NCI-H2029 (cell line): ENCODE data around the gene NOL12.
"Not testable (repeated sequence)": the region's sequence is repeated elsewhere in the genome, so short reads cannot be mapped to it uniquely, and the experiment has no call there.

ENCODE experiments used
- DNase-seq: peaks from one replicate; lab custom pipeline; 2025; lab: John Stamatoyannopoulos, UW

NOL12 gene

DNA sequence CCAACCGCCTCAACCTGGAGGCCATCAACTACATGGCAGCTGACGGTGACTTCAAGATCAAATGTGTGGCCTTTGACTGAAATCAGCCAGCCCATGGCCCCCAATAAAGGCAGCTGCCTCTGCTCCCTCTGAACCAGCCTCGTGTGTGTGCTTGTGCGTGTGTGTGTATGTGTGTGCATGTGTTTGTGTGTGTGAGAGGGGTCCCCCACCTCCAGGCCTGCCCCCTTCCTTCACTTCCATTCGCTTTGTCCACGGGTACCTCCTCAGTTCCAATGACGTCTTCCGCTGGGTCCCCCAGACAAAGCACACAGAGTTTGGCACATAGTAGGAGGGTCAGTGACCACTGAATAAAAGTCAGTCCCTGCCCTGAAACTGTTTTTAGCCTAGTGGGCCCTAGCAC is 6.5 kb upstream of the NOL12 start:
- DNase-seq = no peak

DNA sequence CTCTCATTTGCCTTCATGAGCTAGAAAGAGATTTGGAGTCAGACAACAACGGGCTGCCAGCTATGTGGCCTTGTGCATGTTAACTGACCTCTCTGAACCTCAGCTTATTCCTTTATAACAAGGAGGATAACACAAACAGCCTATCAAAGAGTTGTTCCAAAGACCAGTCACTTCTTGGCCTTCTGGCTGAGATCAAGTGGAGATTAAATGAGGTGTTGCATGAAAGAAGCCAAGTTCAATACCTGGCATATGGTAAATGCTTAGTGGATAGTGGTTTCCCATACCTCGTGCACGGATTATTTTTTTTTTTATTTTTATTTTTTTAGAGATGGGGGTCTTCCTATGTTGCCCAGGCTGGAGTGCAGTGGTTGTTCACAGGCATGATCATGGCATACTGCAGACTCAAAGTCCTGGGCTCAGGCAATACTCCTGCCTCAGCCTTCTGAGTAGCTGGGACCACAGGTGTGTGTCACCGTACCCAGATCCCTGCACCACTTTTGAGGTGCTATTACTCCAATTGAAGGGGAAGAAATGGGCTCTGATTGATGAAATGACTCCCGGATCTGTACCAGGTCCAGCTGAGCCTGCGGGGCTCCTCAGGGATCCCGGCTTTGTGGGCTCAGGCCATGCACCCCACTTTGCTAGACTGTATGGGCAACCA is 5.8 kb upstream of the NOL12 start:
- DNase-seq = no peak

DNA sequence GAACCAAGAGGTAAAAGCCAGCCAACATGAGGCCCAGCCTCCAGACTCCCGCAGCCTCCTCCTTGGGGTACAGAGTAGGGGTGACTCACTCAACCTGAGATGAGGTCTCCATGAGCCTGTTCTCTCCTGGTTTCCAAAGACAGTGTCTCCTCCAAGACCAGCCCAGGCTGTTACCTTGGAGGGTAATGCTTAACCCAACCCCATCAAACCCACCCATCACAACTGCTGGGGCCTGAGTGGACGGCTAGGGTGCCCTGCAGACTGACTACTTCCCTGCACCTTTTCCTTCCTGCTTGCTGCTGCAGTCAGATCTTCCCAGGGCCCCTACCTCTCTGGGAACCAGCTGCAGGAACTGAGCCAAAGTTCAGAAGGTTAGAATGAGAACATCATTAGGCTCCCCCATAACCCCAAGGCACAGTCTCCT is 5.1 kb upstream of the NOL12 start:
- DNase-seq = no peak

DNA sequence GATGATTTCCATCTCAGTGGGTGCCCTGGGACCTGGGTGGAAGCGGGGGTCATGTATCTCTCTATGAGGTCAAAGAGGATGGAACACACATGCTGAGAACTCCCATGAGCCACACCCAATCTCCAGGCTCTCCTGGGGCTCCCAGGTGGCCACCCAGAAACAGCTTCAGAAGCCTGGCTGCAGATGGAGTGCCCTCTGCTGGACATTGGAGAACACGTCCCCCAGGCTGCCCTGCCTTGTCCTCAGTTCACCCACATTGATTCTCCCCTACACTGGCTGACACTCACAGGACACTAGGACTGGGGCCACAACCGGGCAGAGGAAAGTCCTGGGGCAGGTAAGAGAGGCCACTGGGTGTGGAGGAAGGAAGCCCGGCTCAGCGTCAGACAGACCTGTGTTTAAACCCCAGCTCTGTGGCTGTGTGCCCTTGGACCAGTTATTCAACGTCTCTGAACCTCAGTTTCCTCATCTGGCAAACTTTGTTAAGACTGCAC is 4.5 kb upstream of the NOL12 start:
- DNase-seq = peak; percentile 38

DNA sequence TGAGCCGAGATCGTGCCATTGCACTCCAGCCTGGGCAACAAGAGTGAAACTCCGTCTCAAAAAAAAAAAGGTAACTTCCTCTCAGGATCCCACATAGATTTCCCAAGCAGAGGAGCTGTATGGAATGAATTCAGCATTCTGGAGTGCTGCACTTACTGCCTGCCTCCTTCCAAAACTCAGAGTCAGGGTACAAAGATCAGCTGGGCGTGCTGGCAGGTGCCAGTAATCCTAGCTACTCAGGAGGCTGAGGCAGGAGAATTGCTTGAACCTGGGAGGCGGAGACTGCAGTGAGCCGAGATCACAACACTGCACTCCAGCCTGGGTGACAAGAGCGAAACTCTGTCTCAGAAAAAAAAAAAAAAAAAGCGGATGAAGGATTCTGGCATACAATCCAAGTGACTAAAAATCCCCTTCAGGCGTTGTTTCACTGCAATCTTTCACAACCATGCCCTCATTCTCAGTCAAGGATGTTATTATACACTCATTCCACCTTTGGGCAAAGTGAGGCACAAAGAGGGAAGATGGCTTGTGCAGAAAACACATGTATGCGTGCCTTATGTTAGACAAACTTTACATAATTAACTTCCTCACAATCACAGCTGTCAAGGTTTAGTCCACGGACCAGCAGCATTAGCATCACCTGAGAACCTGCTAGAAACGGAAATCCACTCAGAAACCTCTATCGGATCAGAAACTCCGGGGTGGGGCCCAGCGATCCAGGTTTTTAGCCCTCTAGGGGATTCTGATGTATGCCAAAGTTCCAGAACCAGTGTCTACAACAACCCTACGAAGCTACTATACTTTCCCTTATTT is 1.1 kb upstream of the NOL12 start:
- DNase-seq = no peak

DNA sequence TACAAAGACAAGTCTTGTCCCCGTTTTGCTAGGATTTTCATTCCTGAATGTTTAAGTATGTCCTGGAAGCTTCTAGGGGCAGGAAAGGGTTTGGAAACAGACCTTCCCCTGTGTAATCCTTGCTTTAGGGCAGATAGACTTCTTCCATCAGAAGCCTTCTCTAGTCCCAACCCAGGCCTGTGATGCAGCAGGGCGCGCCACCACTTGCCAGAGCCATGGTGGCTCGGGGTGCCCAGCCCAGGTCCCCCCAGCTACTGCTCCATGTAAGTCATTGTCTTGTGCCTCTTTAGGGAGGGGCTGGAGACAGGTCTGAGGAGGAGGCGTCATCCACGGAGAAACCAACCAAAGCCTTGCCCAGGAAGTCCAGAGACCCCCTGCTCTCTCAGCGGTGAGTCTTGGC is 4.3 kb downstream of the NOL12 start:
- DNase-seq = no peak

DNA sequence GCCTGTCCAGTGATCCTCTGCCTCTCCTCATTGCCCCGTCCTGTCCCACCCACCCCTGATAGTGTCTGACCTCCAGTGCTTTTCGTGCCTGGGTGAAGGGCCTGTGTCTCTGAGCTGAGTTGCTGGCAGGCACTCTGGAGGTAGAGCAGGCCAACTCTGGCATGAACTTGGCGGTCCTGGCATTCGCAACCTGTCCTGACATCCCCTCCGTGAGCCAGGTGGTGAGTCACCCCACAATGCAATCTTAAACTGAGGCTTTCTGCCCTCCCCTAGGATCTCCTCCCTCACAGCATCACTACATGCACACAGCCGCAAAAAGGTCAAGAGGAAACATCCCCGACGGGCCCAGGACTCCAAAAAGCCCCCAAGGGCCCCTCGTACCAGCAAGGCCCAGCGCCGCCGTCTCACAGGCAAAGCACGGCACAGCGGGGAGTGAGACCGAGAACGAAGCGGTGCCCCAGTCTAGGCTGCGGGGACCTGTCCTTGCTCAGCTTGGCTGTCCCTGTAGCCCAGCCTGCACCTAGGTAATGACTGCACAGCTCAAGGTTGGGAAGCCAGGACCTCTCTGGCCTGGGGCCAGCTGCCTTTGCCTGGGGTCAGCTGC is 4.9 kb downstream of the NOL12 start:
- no peak for DNase-seq

DNA sequence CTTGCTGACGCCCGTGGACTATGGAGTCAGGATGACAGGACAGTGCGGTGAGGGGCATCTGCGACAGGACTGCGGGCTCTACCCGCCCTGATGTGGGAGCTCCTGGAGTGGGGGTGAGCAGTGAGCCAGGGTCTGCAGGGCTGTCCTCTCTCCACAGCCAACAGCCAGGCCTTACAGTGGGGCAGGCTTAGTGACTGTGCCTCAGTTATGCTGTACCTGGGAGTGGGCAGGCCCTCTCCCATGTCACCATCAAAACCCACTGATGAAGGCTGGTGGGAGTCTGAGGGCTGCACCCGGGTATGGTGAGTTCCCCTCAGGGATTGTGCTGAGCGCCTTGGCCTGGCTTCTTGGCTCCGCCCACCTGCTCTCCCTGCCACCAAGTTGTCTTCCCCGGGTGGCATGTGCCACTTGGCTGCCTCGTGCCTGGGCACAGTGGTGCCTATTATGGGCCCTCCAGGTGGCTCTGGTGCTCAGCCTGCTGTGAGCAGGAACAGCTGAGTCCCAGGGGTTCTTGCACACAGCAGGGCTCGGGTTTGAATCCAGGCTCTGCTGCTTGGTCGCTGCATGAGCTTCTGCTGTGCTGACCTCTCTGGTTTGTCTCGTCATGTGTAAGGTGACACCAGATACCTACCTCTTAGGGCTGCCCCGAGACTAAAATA is 6.6 kb downstream of the NOL12 start:
- no peak for DNase-seq

DNA sequence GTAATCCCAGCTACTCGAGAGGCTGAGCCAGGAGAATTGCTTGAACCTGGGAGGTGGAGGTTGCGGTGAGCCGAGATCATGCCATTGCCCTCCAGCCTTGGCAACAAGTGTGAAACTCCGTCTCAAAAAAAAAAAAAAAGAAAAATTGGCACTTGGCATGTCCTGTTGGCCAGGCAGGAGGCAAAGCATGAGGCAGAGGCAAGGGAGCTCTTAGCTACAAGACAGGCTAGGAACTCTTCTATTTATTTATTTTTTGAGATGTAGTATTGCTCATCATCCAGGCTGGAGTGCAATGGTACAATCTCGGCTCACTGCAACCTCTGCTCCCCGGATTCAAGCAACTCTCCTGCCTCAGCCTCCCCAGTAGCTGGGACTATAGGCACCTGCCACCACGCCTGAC is 8.0 kb downstream of the NOL12 start:
- not testable (repeated sequence) for DNase-seq

DNA sequence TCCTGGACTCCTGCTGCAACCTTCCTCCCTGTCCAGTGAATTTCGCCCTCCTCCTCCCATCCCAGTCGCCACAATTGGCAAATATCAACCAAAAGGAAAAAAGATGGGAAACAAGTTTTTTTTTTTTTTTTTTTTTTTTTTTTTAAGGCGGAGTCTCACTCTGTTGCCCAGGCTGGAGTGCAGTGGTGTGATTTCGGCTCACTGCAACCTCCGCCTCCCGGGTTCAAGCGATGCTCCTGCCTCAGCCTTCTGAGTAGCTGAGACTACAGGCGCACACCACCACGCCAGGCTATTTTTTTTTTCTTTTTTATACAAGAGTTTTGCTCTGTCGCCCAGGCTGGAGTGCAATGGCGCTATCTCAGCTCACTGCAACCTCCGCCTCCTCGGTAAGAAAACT is 10.1 kb downstream of the NOL12 start:
- not testable (repeated sequence) for DNase-seq

DNA sequence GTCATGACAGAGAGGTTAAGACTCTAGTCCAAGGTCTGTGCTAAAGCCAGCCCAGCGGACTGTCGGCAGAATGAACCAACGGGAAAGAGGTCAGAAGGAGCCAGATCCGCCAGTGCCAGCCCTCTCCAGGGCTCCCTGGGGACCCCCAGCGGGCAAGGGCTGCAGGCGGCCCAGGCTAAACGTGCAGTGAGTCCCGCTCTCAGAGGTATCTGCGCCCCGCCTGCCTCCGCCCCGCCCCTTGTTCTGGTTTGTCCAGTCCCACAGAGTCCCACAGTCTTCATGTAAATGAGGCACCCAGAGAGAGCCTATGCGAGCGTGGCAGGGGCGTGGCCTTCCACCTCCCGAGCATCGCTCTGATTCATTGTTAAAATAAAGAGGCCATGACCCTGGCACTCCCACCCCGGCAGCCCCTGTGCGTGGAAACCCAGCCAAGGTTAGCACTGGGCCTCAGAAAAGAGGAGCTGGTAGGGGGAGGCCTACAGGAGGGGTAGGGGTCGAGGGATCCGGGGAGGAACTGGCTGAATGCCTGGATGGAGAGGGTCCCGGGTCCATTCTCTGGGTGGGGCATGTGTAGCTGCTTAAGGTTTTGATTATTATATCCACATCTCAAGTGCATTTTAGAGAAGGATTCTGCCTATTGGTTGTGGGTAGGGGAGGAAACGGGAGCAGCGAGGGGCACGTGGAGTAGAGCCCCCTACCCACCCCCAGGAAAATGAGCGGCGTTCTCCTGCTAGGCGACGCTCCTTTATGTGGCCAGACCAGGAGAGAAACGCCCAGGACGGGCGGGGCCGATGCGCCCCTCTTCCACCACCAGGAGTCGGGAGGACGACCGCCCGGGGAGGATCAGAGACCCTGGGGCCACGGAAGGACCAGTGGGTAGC is 10.8 kb downstream of the NOL12 start, which contains the start of gene TRIOBP:
TSS of gene TRIOBP (plus strand) at position 392 of the 881 bp plus-strand sequence. CDS start 4,318 bp downstream, outside the sequence.
- peak; percentile 94 for DNase-seq

DNA sequence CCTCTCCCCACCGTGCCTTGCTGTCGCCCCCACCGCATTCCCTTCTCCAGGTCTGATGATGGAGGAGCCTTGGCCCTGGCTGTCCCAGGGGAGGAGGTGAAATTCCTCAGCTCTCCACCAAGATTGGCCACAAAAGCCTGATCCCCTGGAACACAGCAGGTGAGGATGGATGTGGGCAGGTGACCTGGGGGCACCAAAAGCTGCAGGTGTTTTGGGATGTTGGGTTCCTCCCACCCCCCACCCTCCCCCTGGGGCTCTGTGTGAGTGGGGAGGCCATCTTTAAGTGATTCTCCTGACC is 11.3 kb downstream of the NOL12 start:
- no peak for DNase-seq

DNA sequence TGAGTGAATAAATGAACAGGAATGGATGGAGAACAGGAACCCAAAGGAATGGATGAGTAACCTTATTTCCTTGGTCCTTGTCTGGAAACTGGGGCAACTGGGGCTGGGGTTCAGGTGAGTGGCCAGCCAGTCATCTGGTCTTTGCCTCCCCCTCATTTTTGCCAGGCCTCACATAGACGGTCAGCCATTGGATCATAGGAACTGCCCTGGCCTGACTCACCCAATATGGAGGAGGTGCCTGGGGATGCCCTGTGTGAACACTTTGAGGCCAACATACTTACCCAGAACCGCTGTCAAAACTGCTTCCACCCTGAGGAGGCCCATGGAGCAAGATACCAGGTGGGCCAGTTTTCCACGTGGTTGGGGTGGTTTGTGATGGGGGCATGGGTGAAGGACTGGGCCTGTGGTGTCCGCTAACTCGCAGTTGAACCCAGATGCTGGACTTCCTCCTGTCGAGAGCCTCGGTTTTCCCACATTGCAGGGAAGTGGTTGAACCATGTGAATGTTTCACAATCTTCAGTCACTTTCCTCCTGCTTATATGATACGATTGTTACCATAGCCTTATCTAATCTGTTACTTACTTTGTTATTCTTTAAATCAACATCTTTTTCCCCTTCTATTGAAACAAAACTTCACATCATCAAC is 15.1 kb downstream of the NOL12 start:
- no peak for DNase-seq

DNA sequence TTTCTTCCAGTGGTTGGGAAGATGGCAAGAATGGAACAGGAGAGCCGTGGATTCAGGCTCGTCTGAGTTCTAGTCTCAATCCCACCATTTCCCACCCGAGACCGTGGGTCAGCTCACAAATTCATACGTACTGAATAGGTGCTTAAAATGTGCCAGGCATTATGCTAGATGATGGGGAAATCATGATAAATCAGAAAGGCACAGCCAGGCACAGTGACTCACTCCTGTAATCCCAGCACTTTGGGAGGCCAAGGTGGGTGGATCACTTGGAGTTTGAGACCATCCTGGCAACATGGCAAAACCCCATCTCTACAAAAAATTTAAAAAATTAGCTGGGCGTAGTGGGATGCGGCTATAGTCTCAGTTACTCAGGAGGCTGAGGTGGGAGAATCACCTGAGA is 17.8 kb downstream of the NOL12 start:
- DNase-seq = no peak

DNA sequence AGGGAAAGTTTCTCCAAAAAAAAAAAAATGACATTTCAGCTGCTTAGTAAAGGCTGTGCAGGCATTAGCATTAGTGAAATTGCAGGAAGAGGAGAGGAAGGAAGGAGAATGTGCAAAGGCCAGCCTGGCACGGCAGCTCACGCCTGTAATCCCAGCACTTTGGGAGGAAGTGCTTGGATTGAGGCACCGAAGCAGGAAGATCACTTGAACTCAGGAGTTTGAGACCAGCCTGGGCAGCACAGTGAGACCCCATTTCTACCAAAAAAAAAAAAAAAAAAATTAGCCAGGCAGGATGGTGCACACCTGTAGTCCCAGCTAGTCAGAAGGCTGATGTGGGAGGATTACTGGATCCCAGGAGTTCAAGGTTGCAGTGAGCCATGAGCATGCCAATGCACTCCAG is 18.5 kb downstream of the NOL12 start:
- no peak for DNase-seq

DNA sequence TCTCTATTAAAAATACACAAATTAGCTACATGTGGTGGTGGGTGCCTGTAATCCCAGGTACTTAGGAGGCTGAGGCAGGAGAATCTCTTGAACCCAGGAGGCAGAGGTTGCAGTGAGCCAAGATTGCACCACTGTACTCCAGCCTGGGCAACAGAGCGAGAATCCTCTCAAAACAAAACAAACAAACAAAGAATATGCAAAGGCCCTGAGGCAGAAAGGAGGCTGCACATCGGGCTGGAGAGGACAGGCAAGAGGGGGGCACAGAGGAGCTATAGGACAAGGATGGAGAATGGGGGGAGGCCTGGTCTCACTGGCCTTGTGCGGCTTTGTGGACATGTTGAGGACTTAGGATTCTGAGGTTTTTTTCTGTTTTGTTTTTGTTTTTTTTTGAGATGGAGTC is 19.1 kb downstream of the NOL12 start:
- no peak for DNase-seq

DNA sequence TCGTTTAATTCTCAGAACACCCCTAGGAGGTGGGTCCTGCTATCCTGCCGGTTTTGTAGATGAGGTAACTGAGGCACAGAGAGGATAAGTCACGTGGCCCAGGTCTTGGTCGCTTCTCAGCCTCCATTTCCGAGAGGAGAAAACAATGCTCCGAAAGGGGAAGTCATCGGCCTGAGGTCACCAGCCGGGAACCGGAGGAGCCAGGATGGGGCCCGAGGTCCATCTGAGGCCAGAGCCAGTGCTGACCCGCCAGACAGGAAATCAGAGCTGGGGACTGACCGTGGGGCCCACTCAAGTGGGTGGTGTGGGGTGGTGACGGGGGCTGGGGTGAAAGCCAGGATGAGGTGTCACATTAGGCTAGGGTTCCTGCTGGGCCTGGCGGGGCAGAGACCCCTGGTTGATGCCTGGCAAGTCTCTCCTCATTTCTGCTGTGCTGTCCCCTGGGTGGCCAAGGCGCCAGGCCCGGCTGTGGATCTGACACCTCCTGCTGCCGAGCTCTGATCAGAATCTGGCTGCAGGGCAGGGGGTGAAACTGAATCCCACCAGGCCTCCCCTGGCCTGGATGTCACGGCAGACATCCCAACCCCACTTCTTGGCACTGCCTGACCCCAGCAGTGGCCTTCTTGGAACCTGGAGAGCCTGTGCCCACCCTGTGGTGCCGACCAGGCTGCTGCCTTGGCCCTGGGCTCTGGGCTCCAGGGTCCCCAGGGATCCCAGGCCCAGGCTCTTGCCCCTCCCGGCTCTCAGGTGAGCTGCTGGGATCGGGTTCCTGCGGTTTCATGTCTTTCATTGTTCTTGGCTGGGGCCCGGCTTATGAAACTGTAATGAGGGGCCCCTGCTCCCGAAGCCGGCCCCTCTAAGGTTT is 22.7 kb downstream of the NOL12 start:
- no peak for DNase-seq

DNA sequence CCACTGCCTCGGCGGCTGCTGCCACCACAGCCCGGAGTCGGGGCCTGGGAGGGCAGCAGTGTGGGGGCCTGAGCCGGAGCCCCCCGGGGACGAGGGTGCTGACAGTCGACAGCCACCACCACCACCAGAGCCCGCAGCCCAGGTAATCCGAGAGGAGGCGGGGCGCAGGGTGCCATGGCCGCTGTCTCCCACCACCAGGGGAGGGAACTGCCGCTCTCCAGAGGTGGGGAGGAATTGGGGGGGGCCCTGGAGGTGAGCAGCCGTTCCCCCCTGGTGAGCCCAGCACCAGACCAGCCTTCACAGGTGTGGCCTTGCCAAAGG is 23.3 kb downstream of the NOL12 start:
- DNase-seq = no peak

DNA sequence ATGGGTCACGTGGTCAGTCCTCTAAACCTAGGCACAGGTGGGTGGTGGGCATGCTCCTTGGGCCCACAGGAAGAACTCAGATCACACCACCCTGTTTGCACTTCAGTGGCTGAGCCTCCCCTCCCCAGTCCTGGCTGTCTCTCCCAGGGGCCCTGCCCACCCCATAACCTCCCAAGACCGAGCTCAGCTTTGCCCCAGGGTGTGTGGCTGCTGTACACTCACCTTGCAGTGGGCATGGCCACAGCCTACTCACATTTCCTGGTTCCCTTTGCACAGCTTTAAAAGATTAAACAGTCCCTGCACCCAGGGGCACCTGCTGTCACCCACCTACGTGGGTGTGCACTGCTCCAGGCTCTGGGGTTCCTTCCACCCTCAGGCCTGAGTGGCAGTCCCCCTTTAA is 24.5 kb downstream of the NOL12 start:
- no peak for DNase-seq

DNA sequence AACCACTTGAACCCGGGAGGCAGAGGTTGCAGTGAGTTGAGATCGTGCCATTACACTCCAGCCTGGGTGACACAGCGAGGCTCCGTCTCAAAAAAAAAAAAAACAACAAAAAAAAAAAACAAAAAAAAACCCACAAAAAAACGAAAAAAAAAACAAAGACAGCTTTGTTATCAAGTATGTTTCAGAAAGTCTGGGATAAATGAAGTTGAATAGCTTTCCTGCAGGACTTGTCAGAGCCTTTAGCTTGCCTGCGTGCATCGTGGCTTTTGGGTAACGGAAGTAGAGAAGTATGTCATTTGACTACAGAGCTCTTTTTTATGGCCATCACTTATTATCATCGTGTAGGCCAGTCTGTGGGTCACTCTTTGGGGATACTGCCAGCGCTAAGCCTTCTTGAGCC is 25.3 kb downstream of the NOL12 start:
- DNase-seq = no peak
